Lower leg skin (tissue), 4 donors: ENCODE results near the gene DMXL1. TPM values are rescaled to one million over a fixed set of nuclear protein-coding genes. Genes with fewer than 3 reads are reported as not detected.

Source experiments
- microRNA-seq, 2 donors: library from miRNA; unstranded; fragments of <30 nt; microRNA quantifications; one replicate each; pipeline ENCODE4, GENCODE V29; 2016; ENCODE audit warnings: borderline replicate concordance in 2 of 2, borderline number of aligned reads in 1 of 2
- total RNA-seq, 4 donors: library from RNA; depleted of rRNA; stranded (reverse); fragments of >200 nt; gene quantifications; one replicate each; pipeline ENCODE4 v1.1.0, GENCODE V29; 2016

The DMXL1 gene
- total RNA-seq, 4 donors from 2014 or later, result 34.7 to 52.4 (median 36.6) TPM

Small RNA genes within 50 kb of the gene (microRNA-seq; reads per million reads assigned to microRNA genes)
- gene MIR5706, result 0 reads per million in 2 donors

Other genes starting within 250 kb of the DMXL1 start
- 10 to 100 TPM in 2 of 4 donors, 1 to 10 TPM in 2; 4.8 to 15.6 (median 9.4) TPM for gene DTWD2, start 82.5 kb upstream of the DMXL1 start, total RNA-seq